ENCODE measurements around the gene CSPG4. TPM values are rescaled to one million over a fixed set of nuclear protein-coding genes. Genes with fewer than 3 reads are reported as not detected.

CSPG4 gene
- total and polyA plus RNA-seq, 10 of the 15 experiments (the other 5 are each of a cell fraction or from before 2014, with no cell fraction given), result 0.02 to 2.2 (median 0.76) TPM

- TF ChIP-seq TCF12 (IDR thresholded peaks at IDR 0.05; ENCODE audit: low read depth, low read length), result no peak
- TF ChIP-seq CHD4 (IDR thresholded peaks at IDR 0.05), result no peak
- TF ChIP-seq ZNF217 (IDR thresholded peaks at IDR 0.05), result no peak
- TF ChIP-seq ZNF384 (IDR thresholded peaks at IDR 0.05; ENCODE audit: borderline replicate concordance, low read depth, low read length), result no peak
- TF ChIP-seq, protein P1, sequence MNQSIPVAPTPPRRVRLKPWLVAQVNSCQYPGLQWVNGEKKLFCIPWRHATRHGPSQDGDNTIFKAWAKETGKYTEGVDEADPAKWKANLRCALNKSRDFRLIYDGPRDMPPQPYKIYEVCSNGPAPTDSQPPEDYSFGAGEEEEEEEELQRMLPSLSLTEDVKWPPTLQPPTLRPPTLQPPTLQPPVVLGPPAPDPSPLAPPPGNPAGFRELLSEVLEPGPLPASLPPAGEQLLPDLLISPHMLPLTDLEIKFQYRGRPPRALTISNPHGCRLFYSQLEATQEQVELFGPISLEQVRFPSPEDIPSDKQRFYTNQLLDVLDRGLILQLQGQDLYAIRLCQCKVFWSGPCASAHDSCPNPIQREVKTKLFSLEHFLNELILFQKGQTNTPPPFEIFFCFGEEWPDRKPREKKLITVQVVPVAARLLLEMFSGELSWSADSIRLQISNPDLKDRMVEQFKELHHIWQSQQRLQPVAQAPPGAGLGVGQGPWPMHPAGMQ (IDR thresholded peaks at IDR 0.05; ENCODE audit: borderline replicate concordance), result no peak
- TF ChIP-seq, protein P2, sequence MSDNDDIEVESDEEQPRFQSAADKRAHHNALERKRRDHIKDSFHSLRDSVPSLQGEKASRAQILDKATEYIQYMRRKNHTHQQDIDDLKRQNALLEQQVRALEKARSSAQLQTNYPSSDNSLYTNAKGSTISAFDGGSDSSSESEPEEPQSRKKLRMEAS (IDR thresholded peaks at IDR 0.05; ENCODE audit: low read depth, low read length), result no peak
- no peak for TF ChIP-seq HCFC1 (IDR thresholded peaks at IDR 0.05; ENCODE audit: low read length)
- no peak for TF ChIP-seq YBX1 (IDR thresholded peaks at IDR 0.05)
- TF ChIP-seq POLR2AphosphoS2 (IDR thresholded peaks at IDR 0.05; ENCODE audit: low read depth, low read length), result no peak
- TF ChIP-seq BCLAF1 (IDR thresholded peaks at IDR 0.05), result no peak
- TF ChIP-seq NR2F1 (conservative IDR thresholded peaks at IDR 0.05), result no peak
- TF ChIP-seq HDGF (IDR thresholded peaks at IDR 0.05), result no peak
- no peak for TF ChIP-seq RELA (IDR thresholded peaks at IDR 0.05; ENCODE audit: borderline replicate concordance, partially characterized antibody)
- TF ChIP-seq CBX3 (IDR thresholded peaks at IDR 0.05; ENCODE audit: borderline replicate concordance, low read depth), result no peak
- no peak for TF ChIP-seq SRF (IDR thresholded peaks at IDR 0.05; ENCODE audit: low read depth in 2 of 2, low read length in 2 of 2)
- Histone ChIP-seq H4K20me1 (ENCODE audit: control insufficient read depth, insufficient read depth) (no peaks in the 10 kb centered on the region), H3K36me3 (ENCODE audit: control insufficient read depth in 2 of 2, insufficient read depth in 2 of 2, low read length in 1 of 2) (no peaks in the 10 kb centered on the region), H2AFZ (ENCODE audit: control insufficient read depth, low read depth, low read length) (no peak overlapping the region), H3K4me2 (ENCODE audit: control insufficient read depth, insufficient read depth) (no peak overlapping the region), H3K4me1 (ENCODE audit: control insufficient read depth, insufficient read depth, low read length) (no peaks in the 10 kb centered on the region; the same call in 1 of the 2 replicates), H3K27ac (ENCODE audit: control insufficient read depth, insufficient read depth) (no peak overlapping the region), H3K9ac (ENCODE audit: control insufficient read depth, insufficient read depth, low read length) (no peak overlapping the region), H3K27me3 (replicated peaks in 1 of 2; ENCODE audit: control insufficient read depth in 2 of 2, insufficient read depth in 2 of 2, low read length in 1 of 2) (no peaks in the 10 kb centered on the region; a peak in 1 of 4 replicates), H3K79me2 (ENCODE audit: control insufficient read depth, insufficient read depth, low read length) (no peaks in the 10 kb centered on the region), H3K4me3 (no peak overlapping the region), H3K9me3 (replicated peaks; ENCODE audit: control insufficient read depth, insufficient read depth, low read length) (no peaks in the 10 kb centered on the region)
- ChIA-PET SMC1A (ENCODE audit: uncharacterized antibody, unreplicated experiment) (no interaction called here), RAD21 (ENCODE audit: unreplicated experiment) (no interaction called here), CTCF (no interaction called here), POLR2A (no interaction called here)
- ATAC-seq (peak; percentile 53), FAIRE-seq (no peak), DNase-seq (ENCODE audit: low read depth, low spot score) (no peak)
- BruUV-seq (replicated peaks), result no TSS peak
- intact Hi-C loops (cut with micrococcal nuclease; ENCODE audit: unreplicated experiment) (no loop called here), in situ Hi-C loops (cut with MboI) (loop anchor here (25.0 kb wide), 1 partner anchor 651 kb away; the partner anchor contains the start of gene PPCDC)
- WGBS (ENCODE audit: insufficient coverage, insufficient replicate concordance, low lambda C conversion rate, missing lambda C conversion rate), result 35% methylated on average over 9 of the region's 9 CpGs
Observed at GRCh38 chr15:75662823-75663519, 49.7 kb downstream of the CSPG4 start.
